ENCODE results near the gene SYPL2. TPM values are rescaled to one million over a fixed set of nuclear protein-coding genes. Genes with fewer than 3 reads are reported as not detected.
A peak's percentile ranks its signal among the peaks of the same experiment; 100 is the strongest.

SYPL2 gene
- total RNA-seq, 1 experiment from 2014 or later: 2.5 TPM

DNA sequence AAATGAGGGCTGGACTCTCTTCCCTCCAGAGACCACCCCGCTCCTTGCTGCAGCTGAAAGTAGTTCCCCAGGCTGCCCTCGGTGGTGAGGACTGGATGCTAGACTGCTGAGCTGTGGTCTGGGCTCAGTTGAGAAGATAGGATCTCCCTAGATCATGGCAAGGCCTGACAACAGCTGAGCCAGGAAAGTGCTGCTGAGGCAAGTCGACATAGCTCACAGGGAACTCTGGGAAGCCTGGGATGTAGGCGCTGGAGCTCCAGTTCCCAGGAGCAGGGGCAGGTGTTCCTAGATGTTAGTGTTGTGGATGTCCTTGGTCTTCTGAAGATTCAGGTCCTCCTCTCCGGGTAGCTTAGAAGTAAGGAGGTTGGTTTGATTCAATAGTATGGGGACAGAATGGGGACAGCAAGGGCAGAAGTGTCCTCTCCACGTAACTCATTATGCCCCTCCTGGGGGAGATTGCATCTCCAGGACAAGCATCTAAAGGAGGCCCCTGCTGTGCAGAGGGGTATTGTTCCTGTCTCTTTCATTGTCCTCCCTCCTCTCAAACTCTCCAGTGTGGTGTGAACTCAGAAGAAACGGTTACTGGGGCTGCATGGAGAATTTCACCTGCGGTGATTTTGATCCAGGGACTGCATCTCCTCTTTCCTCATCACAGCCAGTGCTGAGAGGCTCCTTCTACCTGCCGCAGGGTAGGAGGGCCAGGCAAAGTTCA, 31.3 kb downstream of the SYPL2 start:
- Histone ChIP-seq H3K27ac (ENCODE audit: insufficient read length, low read depth, low read length) (no peak overlapping the region), H4K91ac (ENCODE audit: insufficient read length, low read depth, low read length) (no peak overlapping the region), H2BK15ac (ENCODE audit: low read depth, low read length) (no peak overlapping the region), H3K79me2 (ENCODE audit: insufficient read depth, low read length) (no peaks in the 10 kb centered on the region), H3K23me2 (ENCODE audit: insufficient read length, low read depth, low read length, poor library complexity, severe bottlenecking) (no peaks in the 10 kb centered on the region), H2BK12ac (ENCODE audit: insufficient read length, low read depth, low read length) (no peak overlapping the region), H2BK120ac (ENCODE audit: low read depth, low read length, poor library complexity, severe bottlenecking) (no peak overlapping the region), H4K20me1 (ENCODE audit: control insufficient read depth, insufficient read depth, insufficient read length) (no peaks in the 10 kb centered on the region), H3K9ac (ENCODE audit: extremely low read depth, insufficient read length, low read length) (no peak overlapping the region), H3K4me2 (ENCODE audit: insufficient read depth, insufficient read length, low read length) (no peak overlapping the region), H3K4ac (ENCODE audit: low read depth, low read length) (no peak overlapping the region), H3K14ac (ENCODE audit: insufficient read depth, low read length) (no peak overlapping the region), H3T11ph (ENCODE audit: low read length) (no peak overlapping the region), H2BK20ac (ENCODE audit: low read depth, low read length, poor library complexity, severe bottlenecking) (no peak overlapping the region), H3K4me1 (ENCODE audit: insufficient read depth, low read length) (peaks cover 2% of the 10 kb centered on the region; the same call in 1 of the 2 replicates), H2AK5ac (ENCODE audit: insufficient read length, low read length) (no peak overlapping the region), H3K27me3 (ENCODE audit: insufficient read depth, low read length) (no peaks in the 10 kb centered on the region), H3K79me1 (ENCODE audit: insufficient read depth, low read depth, low read length, poor library complexity, severe bottlenecking) (no peaks in the 10 kb centered on the region), H4K5ac (ENCODE audit: insufficient read length, low read depth, low read length) (no peak overlapping the region), H4K8ac (replicated peaks; ENCODE audit: insufficient read length, low read depth, low read length) (no peak overlapping the region), H3K23ac (ENCODE audit: insufficient read length, low read depth, low read length) (no peak overlapping the region), H3K18ac (ENCODE audit: insufficient read length, low read depth, low read length) (no peak overlapping the region), H3K9me3 (ENCODE audit: control insufficient read depth, low read depth, low read length) (no peaks in the 10 kb centered on the region), H2BK5ac (ENCODE audit: insufficient read length, low read length) (no peak overlapping the region), H3K56ac (ENCODE audit: insufficient read length, low read depth, low read length) (no peak overlapping the region), H2AFZ (ENCODE audit: low read length) (no peak overlapping the region)
- WGBS (ENCODE audit: extremely low coverage, insufficient read length, low lambda C conversion rate): no CpG with 5 or more reads among the region's 9 CpGs
- H3K27me3 Mint-ChIP-seq (ENCODE audit: low read depth): no peaks in the 10 kb centered on the region
- DNase-seq: no peak
- peaks cover 0 to 11% (median 5%) of the 10 kb centered on the region in 3 experiments; a peak in 5 of 7 replicates for H3K36me3 Mint-ChIP-seq (ENCODE audit: insufficient read depth in 1 of 3, low read depth in 3 of 3)
- TF ChIP-seq, protein P1, sequence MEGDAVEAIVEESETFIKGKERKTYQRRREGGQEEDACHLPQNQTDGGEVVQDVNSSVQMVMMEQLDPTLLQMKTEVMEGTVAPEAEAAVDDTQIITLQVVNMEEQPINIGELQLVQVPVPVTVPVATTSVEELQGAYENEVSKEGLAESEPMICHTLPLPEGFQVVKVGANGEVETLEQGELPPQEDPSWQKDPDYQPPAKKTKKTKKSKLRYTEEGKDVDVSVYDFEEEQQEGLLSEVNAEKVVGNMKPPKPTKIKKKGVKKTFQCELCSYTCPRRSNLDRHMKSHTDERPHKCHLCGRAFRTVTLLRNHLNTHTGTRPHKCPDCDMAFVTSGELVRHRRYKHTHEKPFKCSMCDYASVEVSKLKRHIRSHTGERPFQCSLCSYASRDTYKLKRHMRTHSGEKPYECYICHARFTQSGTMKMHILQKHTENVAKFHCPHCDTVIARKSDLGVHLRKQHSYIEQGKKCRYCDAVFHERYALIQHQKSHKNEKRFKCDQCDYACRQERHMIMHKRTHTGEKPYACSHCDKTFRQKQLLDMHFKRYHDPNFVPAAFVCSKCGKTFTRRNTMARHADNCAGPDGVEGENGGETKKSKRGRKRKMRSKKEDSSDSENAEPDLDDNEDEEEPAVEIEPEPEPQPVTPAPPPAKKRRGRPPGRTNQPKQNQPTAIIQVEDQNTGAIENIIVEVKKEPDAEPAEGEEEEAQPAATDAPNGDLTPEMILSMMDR (conservative IDR thresholded peaks at IDR 0.05): no peak
- no peak overlapping the region; a peak in 1 of 5 replicates for H3K4me3 Mint-ChIP-seq
- H3K4me1 Mint-ChIP-seq: peaks cover 20 to 21% of the 10 kb centered on the region in 2 experiments
- no peaks in the 10 kb centered on the region for H3K9me3 Mint-ChIP-seq
- H3K27ac Mint-ChIP-seq: peak overlapping the region in 2 of 3 experiments; percentile 49 to 51; a peak in 1 of 7 replicates
